AG09309 (cell line): ENCODE measurements around the gene CINP.

Source experiments
- DNase-seq: peaks from one replicate; pipeline ENCODE4 v3.0.0-alpha.2; 2010; ENCODE audit warnings: low read depth
- H3K4me3 ChIP-seq: 2 replicates; pipeline ENCODE4 v1.5.1; 2011; ENCODE audit warnings: mild to moderate bottlenecking, low read depth, low read length, moderate library complexity; ENCODE audit not compliant: control insufficient read depth
- TF ChIP-seq, protein P1 (sequence below): IDR thresholded peaks from 2 replicates; pipeline ENCODE4 v1.5.1; 2011; ENCODE audit warnings: mild to moderate bottlenecking, low read depth, low read length, inconsistent platforms; ENCODE audit not compliant: insufficient read depth, control insufficient read depth; ENCODE audit errors: missing control alignments

Gene CINP

GRCh38 chr14:102392506-102392905 is 29.8 kb upstream of the CINP start:
- DNase-seq = no peak
- TF ChIP-seq, protein P1, sequence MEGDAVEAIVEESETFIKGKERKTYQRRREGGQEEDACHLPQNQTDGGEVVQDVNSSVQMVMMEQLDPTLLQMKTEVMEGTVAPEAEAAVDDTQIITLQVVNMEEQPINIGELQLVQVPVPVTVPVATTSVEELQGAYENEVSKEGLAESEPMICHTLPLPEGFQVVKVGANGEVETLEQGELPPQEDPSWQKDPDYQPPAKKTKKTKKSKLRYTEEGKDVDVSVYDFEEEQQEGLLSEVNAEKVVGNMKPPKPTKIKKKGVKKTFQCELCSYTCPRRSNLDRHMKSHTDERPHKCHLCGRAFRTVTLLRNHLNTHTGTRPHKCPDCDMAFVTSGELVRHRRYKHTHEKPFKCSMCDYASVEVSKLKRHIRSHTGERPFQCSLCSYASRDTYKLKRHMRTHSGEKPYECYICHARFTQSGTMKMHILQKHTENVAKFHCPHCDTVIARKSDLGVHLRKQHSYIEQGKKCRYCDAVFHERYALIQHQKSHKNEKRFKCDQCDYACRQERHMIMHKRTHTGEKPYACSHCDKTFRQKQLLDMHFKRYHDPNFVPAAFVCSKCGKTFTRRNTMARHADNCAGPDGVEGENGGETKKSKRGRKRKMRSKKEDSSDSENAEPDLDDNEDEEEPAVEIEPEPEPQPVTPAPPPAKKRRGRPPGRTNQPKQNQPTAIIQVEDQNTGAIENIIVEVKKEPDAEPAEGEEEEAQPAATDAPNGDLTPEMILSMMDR = no peak
- H3K4me3 ChIP-seq = no peak overlapping the region

DNA sequence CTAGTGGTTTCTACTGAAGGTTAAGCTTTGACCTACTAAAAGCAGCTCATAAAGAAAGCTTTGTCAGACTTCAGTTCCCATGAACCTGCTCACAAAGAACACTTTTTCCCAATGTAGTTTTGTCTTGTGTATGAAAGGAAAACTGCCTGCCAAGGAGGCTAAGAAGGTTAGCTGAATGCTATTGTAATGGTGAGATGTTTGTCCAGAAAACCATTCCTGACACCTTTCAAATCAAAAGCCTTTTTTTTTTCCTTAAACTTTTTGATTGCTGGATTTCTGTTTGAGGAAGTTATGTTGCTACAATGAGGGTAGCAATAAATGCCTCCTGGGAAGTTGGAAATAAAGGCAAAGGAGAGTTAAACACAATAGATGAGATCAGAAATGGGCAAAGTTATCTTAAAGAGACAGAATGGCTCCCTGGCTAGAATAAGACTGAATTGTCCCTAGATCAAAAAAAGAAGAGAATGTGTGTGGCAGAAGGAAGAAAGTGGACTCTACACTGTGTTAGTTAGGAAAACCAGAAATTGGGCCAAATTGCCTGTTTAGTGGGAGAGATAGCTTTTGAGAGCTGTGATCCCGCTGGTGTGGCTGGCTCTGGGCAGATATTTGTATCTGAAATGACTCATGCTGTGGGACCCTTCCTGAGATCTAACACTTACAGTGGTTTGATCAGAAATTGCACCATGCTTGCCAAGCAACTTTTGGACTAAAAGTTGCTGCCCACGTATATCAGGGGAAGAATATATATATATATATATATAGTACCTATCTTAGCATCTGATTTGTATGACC is 27.6 kb upstream of the CINP start:
- TF ChIP-seq, protein P1 = no peak
- DNase-seq = no peak
- H3K4me3 ChIP-seq = no peak overlapping the region

DNA sequence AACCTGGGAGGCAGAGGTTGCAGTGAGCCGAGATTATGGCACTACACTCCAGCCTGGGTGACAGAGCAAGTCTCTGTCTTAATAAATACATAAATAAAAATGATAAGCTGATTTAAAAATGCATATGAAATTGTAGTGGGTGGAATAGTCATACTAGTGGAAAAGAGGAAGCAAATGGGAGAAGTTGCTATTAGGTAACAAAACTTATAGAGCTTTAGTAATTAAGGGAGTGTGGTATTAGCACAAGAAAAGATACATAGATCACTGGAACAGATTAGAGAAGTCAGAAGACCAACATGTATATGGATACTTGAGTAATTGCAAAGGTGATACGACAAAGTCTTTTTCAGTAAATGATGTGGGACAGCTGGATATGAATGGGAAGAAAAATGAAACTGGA is 26.6 kb upstream of the CINP start:
- TF ChIP-seq, protein P1 = no peak
- H3K4me3 ChIP-seq = no peak overlapping the region
- DNase-seq = no peak

GRCh38 chr14:102387086-102387485 is 24.4 kb upstream of the CINP start:
- H3K4me3 ChIP-seq = no peak overlapping the region
- TF ChIP-seq, protein P1 = no peak
- DNase-seq = no peak

GRCh38 chr14:102378830-102379229 is 16.1 kb upstream of the CINP start:
- TF ChIP-seq, protein P1 = no peak
- DNase-seq = no peak
- H3K4me3 ChIP-seq = no peak overlapping the region

DNA sequence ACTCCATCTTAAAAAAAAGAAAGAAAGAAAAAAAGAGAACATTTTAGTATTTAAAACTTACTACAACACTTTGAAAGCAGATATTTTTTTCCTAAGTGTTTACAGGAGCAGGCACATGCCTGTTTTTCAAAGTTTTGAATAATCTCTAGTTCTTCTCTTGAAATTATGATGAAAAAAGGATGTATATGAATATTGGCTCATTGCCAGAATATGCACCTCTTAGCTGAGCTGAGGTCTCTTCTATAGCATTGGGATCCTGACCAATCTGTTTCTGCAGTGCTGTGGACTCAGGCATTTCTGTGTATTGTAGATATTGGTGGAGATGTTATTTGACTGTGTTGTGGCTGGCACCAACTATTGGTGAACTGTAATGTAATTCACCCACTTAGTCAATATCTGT is 15.0 kb upstream of the CINP start:
- no peak for DNase-seq
- H3K4me3 ChIP-seq = no peak overlapping the region
- TF ChIP-seq, protein P1 = no peak

DNA sequence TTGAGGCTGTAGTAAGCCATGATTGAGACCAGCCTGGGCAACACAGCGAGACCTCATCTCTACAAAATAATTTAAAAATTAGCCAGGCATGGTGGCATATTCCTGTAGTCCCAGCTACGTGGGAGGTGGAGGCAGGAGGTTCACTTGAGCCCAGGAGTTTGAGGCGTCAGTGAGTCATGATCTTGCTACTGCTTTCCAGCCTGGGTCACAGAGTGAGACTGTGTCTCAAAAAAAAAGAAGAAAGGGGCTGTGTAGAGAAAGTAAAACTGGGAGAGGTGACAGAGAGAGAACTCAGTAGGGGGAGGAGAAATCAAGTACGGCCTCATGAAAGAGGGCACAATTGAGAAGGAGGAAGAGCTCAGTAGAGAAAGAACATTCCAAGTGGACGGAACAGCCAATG is 12.4 kb upstream of the CINP start:
- H3K4me3 ChIP-seq = no peak overlapping the region
- DNase-seq = no peak
- TF ChIP-seq, protein P1 = no peak
